Lung (tissue), 12 donors: ENCODE data around the gene PRPF40B. TPM values are rescaled to one million over a fixed set of nuclear protein-coding genes. Genes with fewer than 3 reads are reported as not detected.

Source experiments
- ATAC-seq: fragments of 200-7000 bp; cut with Tn5 transposase; one replicate; pipeline ENCODE4 v1.9.1; 2020; ENCODE audit warnings: moderate number of reproducible peaks; ENCODE audit not compliant: insufficient read depth, low FRiP score
- DNase-seq, 3 donors: peaks; one replicate each; pipeline ENCODE4 v3.0.0-alpha.2; 2013 to 2017
- H3K27ac ChIP-seq, 2 donors: one replicate each; pipeline ENCODE4 v1.5.1; 2013; ENCODE audit warnings: mild to moderate bottlenecking in 2 of 2, moderate library complexity in 2 of 2, control low read depth in 1 of 2, inconsistent platforms in 1 of 2, low read depth in 1 of 2, low read length in 1 of 2
- H3K27me3 ChIP-seq, 3 donors: one replicate each; pipeline ENCODE4 v1.5.1; 2013; ENCODE audit warnings: low read length in 2 of 3; ENCODE audit not compliant: control insufficient read depth in 3 of 3, insufficient read depth in 3 of 3
- H3K36me3 ChIP-seq, 4 donors: one replicate each; pipeline ENCODE4 v1.5.1; 2013; ENCODE audit warnings: low read length in 4 of 4, mild to moderate bottlenecking in 1 of 4, moderate library complexity in 1 of 4; ENCODE audit not compliant: control insufficient read depth in 4 of 4, insufficient read depth in 4 of 4
- H3K4me1 ChIP-seq, 5 donors: one replicate each; pipeline ENCODE4 v1.5.1; 2013; ENCODE audit warnings: low read length in 5 of 5, mild to moderate bottlenecking in 2 of 5, moderate library complexity in 1 of 5; ENCODE audit not compliant: control insufficient read depth in 5 of 5, insufficient read depth in 5 of 5
- H3K4me3 ChIP-seq: one replicate; pipeline ENCODE4 v1.5.1; 2013; ENCODE audit warnings: mild to moderate bottlenecking, control low read depth, moderate library complexity
- H3K9ac ChIP-seq, 2 donors: one replicate each; pipeline ENCODE4 v1.5.1; 2013; ENCODE audit warnings: low read length in 2 of 2, control low read depth in 1 of 2; ENCODE audit not compliant: insufficient read depth in 1 of 2
- H3K9me3 ChIP-seq, 4 donors: one replicate each; pipeline ENCODE4 v1.5.1; 2013; ENCODE audit warnings: low read length in 3 of 4, mild to moderate bottlenecking in 1 of 4, moderate library complexity in 1 of 4; ENCODE audit not compliant: control insufficient read depth in 4 of 4, insufficient read depth in 3 of 4
- CTCF ChIP-seq: IDR thresholded peaks from 2 replicates; pipeline ENCODE4 v1.5.1; 2012; ENCODE audit warnings: mild to moderate bottlenecking; ENCODE audit errors: control extremely low read depth, extremely low read depth
- WGBS, 2 donors: extraction: QIAGEN DNeasy Blood & Tissue Kit; methylation state at CpG; one replicate each; pipeline ENCODE4 v1.1.7; 2013; 5-methylcytosine and 5-hydroxymethylcytosine counted together
- polyA plus RNA-seq, 2 donors: library from polyadenylated mRNA; stranded (reverse); fragments of 200-250 nt; gene quantifications; one replicate each; pipeline ENCODE4 v1.2.1, GENCODE V29; 2013
- total RNA-seq, 2 donors: library from RNA; depleted of rRNA in 1 of 2; stranded (reverse); fragments of >200 nt in 1 of 2; gene quantifications; one replicate each; pipeline ENCODE4 v1.2.1, GENCODE V29; 2014 to 2021
- donor health status: control.
- donor health status: control.
- donor health status: Bipolar disorder and iron deficiency.
- donor health status: healthy.
- donor health status: DM: yes; HTN: yes; CAD: no.

PRPF40B gene
- total and polyA plus RNA-seq, 4 donors: 10.0 to 20.0 (median 17.1) TPM

- TF ChIP-seq CTCF: no peak
- no peak overlapping the region for H3K4me3 ChIP-seq
- DNase-seq (no peak), ATAC-seq (no peak)
- peaks cover 0 to 40% (median 27%) of the 10 kb centered on the region in 4 donors for H3K36me3 ChIP-seq
- H3K9me3 ChIP-seq: no peaks in the 10 kb centered on the region
- peaks cover 21 to 43% (median 22%) of the 10 kb centered on the region in 5 donors for H3K4me1 ChIP-seq
- peak overlapping the region in 1 of 2 donors; percentile 91 for H3K27ac ChIP-seq
- H3K27me3 ChIP-seq: no peaks in the 10 kb centered on the region
- no peak overlapping the region for H3K9ac ChIP-seq
- 81 to 89% methylated on average over 3 of the region's 3 CpGs for WGBS, 2 donors
Observed at GRCh38 chr12:49661746-49662145, 38.4 kb downstream of the PRPF40B start.

- Histone ChIP-seq H3K27me3 (no peaks in the 10 kb centered on the region), H3K4me1 (peaks cover 21 to 44% (median 22%) of the 10 kb centered on the region in 5 donors), H3K9ac (peak overlapping the region in 1 of 2 donors; percentile 77)
Observed at GRCh38 chr12:49662998-49663843, 39.9 kb downstream of the PRPF40B start.

GRCh38 chr12:49664167-49664566, 40.8 kb downstream of the PRPF40B start:
- DNase-seq (no peak), ATAC-seq (no peak)
- WGBS, 2 donors: 91 to 94% methylated on average over 4 of the region's 4 CpGs
- Histone ChIP-seq H3K27ac (peak overlapping the region; percentile 71 to 91), H3K4me3 (no peak overlapping the region), H3K9ac (no peak overlapping the region), H3K27me3 (no peaks in the 10 kb centered on the region), H3K36me3 (peaks cover 0 to 17% (median 12%) of the 10 kb centered on the region in 4 donors), H3K9me3 (no peaks in the 10 kb centered on the region), H3K4me1 (peaks cover 21 to 41% (median 22%) of the 10 kb centered on the region in 5 donors)
- TF ChIP-seq CTCF: no peak

More at GRCh38 chr12:49662998-49663843, 39.9 kb downstream of the PRPF40B start:
- H3K9me3 ChIP-seq: no peaks in the 10 kb centered on the region
- peaks cover 0 to 25% (median 17%) of the 10 kb centered on the region in 4 donors for H3K36me3 ChIP-seq
- DNase-seq (peak; percentile 89 to 96 (median 92)), ATAC-seq (peak; percentile 82)
- no peak for TF ChIP-seq CTCF
- no peak overlapping the region for H3K4me3 ChIP-seq
- 1 to 7% methylated on average over 5 of the region's 5 CpGs for WGBS, 2 donors
- peak overlapping the region; percentile 71 to 91 for H3K27ac ChIP-seq
